H1 (cell line): ENCODE results near the gene BBX. TPM values are rescaled to one million over a fixed set of nuclear protein-coding genes. Genes with fewer than 3 reads are reported as not detected.
A peak's percentile ranks its signal among the peaks of the same experiment; 100 is the strongest.

Experiments
- CTCF ChIA-PET: fragments of 300-600 bp; sonication (Branson Sonifier 250); formaldehyde crosslinking; loops from one replicate; lab custom pipeline; 2021; ENCODE audit not compliant: partially characterized antibody; lab: Charles Lee
- POLR2A ChIA-PET: fragments of 300-600 bp; sonication (Branson Sonifier 250); formaldehyde crosslinking; loops from one replicate; lab custom pipeline; 2021; ENCODE audit warnings: inconsistent platforms; ENCODE audit not compliant: partially characterized antibody; lab: Charles Lee
- DNase-seq, 2 experiments: peaks; one replicate each; pipeline versions ENCODE4 v3.0.0 to v3.0.0-alpha.2; 2010 to 2022; ENCODE audit warnings: low spot score in 2 of 2, low read depth in 1 of 2, mixed read lengths in 1 of 2
- FAIRE-seq: peaks from 2 replicates; lab custom pipeline; 2011; peaks lifted over from hg19 to GRCh38; lab: Jason Lieb, UNC
- H2AFZ ChIP-seq: 2 replicates; pipeline ENCODE4 v1.8.1; 2012; ENCODE audit warnings: low read length, inconsistent platforms
- H2AK5ac ChIP-seq: 2 replicates; pipeline ENCODE4 v1.6.1; 2013; ENCODE audit warnings: low read depth, low read length
- H2BK120ac ChIP-seq: replicated peaks from 2 replicates; pipeline ENCODE3; 2013; ENCODE audit warnings: low read depth, low read length, inconsistent platforms
- H2BK12ac ChIP-seq: 2 replicates; pipeline ENCODE4 v1.6.1; 2013; ENCODE audit warnings: low read depth, low read length
- H2BK15ac ChIP-seq: 2 replicates; pipeline ENCODE4 v1.6.1; 2013; ENCODE audit warnings: low read length
- H2BK20ac ChIP-seq: 2 replicates; pipeline ENCODE4 v1.6.1; 2013; ENCODE audit warnings: low read length
- H2BK5ac ChIP-seq: 2 replicates; pipeline ENCODE4 v1.6.1; 2013; ENCODE audit warnings: low read depth, low read length
- H3K14ac ChIP-seq: 2 replicates; pipeline ENCODE4 v1.6.1; 2013; ENCODE audit warnings: inconsistent platforms; ENCODE audit not compliant: insufficient read length
- H3K18ac ChIP-seq: 2 replicates; pipeline ENCODE4 v1.6.1; 2013; ENCODE audit warnings: low read length; ENCODE audit errors: extremely low read depth
- H3K23ac ChIP-seq: 2 replicates; pipeline ENCODE4 v1.6.1; 2013; ENCODE audit warnings: inconsistent platforms; ENCODE audit not compliant: insufficient read length
- H3K23me2 ChIP-seq: 2 replicates; pipeline ENCODE4 v1.6.1; 2013; ENCODE audit warnings: low read depth, low read length
- H3K27ac ChIP-seq: 2 replicates; pipeline ENCODE4 v1.6.1; 2011; ENCODE audit warnings: low read depth, low read length, inconsistent platforms
- H3K27me3 ChIP-seq, 4 experiments: replicated peaks in 1 of 4; 1 replicate in 1 of 4; 2 replicates in 3 of 4; pipeline versions ENCODE4 v1.6.1 to v1.8.1; 2011 to 2013; ENCODE audit warnings: low read length in 3 of 4, mild to moderate bottlenecking in 3 of 4, inconsistent platforms in 2 of 4, mixed read lengths in 2 of 4, moderate library complexity in 1 of 4; ENCODE audit not compliant: control insufficient read depth in 3 of 4, insufficient read depth in 3 of 4; ENCODE audit errors: extremely low read depth in 1 of 4
- H3K36me3 ChIP-seq, 4 experiments: 2 replicates each; pipeline versions ENCODE4 v1.6.1 to v1.8.1; 2011 to 2013; ENCODE audit warnings: mild to moderate bottlenecking in 4 of 4, low read length in 3 of 4, moderate library complexity in 2 of 4, control low read depth in 1 of 4, inconsistent platforms in 1 of 4; ENCODE audit not compliant: insufficient read depth in 4 of 4, control insufficient read depth in 2 of 4
- H3K4ac ChIP-seq: replicated peaks from 2 replicates; pipeline ENCODE3; 2013; ENCODE audit warnings: low read length, low read depth, mixed read lengths, inconsistent platforms; ENCODE audit not compliant: insufficient read length
- H3K4me1 ChIP-seq, 4 experiments: replicated peaks in 1 of 4; 1 replicate in 1 of 4; 2 replicates in 3 of 4; pipeline versions ENCODE4 v1.6.1 to v1.8.1; 2011 to 2013; ENCODE audit warnings: low read length in 3 of 4, inconsistent platforms in 2 of 4, mixed read lengths in 1 of 4; ENCODE audit not compliant: insufficient read depth in 4 of 4, control insufficient read depth in 3 of 4
- H3K4me2 ChIP-seq, 2 experiments: 2 replicates each; pipeline versions ENCODE4 v1.6.1 to v1.8.1; 2011 to 2013; ENCODE audit warnings: low read depth in 2 of 2, low read length in 2 of 2, control low read depth in 1 of 2, inconsistent platforms in 1 of 2, mild to moderate bottlenecking in 1 of 2; ENCODE audit not compliant: insufficient read depth in 1 of 2
- H3K4me3 ChIP-seq, 4 experiments: fragments of 200-600, 300-600 bp in 1 of 4; sonication (generic), shearing (Covaris generic), sonication (Bioruptor Twin) in 1 of 4; 2 replicates each; pipeline versions ENCODE4 v1.5.1 to v1.8.1; 2011 to 2016; ENCODE audit warnings: low read length in 4 of 4, low read depth in 3 of 4, control low read depth in 2 of 4, inconsistent platforms in 2 of 4, mild to moderate bottlenecking in 2 of 4, mixed read lengths in 1 of 4, moderate library complexity in 1 of 4; ENCODE audit not compliant: insufficient read depth in 2 of 4; ENCODE audit errors: extremely low read depth in 1 of 4
- H3K56ac ChIP-seq: replicated peaks from 2 replicates; pipeline ENCODE3; 2013; ENCODE audit warnings: low read depth, mild to moderate bottlenecking, mixed read lengths, low read length, inconsistent platforms; ENCODE audit not compliant: insufficient read length
- H3K79me1 ChIP-seq: 2 replicates; pipeline ENCODE4 v1.6.1; 2013; ENCODE audit warnings: low read depth, low read length, control low read depth
- H3K79me2 ChIP-seq, 2 experiments: 2 replicates each; pipeline versions ENCODE4 v1.6.1 to v1.8.1; 2012 to 2013; ENCODE audit warnings: low read length in 2 of 2, mild to moderate bottlenecking in 2 of 2, inconsistent platforms in 1 of 2; ENCODE audit not compliant: insufficient read depth in 2 of 2, control insufficient read depth in 1 of 2
- H3K9ac ChIP-seq, 4 experiments: replicated peaks in 1 of 4; 1 replicate in 1 of 4; 2 replicates in 3 of 4; pipeline versions ENCODE4 v1.6.1 to v1.8.1; 2011 to 2013; ENCODE audit warnings: low read depth in 3 of 4, low read length in 3 of 4, control low read depth in 2 of 4, mild to moderate bottlenecking in 2 of 4, moderate library complexity in 2 of 4, inconsistent platforms in 1 of 4; ENCODE audit errors: extremely low read depth in 1 of 4
- H3K9me3 ChIP-seq, 2 experiments: 2 replicates each; pipeline versions ENCODE4 v1.6.1 to v1.8.1; 2012 to 2013; ENCODE audit warnings: mild to moderate bottlenecking in 2 of 2, moderate library complexity in 2 of 2, control low read depth in 1 of 2, inconsistent platforms in 1 of 2, low read depth in 1 of 2, low read length in 1 of 2, mixed read lengths in 1 of 2; ENCODE audit not compliant: insufficient read depth in 2 of 2
- H4K20me1 ChIP-seq, 2 experiments: replicated peaks in 1 of 2; 2 replicates each; pipeline versions ENCODE3 to v1.8.1; 2011 to 2013; ENCODE audit warnings: inconsistent platforms in 2 of 2, low read length in 2 of 2, mild to moderate bottlenecking in 1 of 2; ENCODE audit not compliant: insufficient read depth in 2 of 2, control insufficient read depth in 1 of 2
- H4K5ac ChIP-seq: 2 replicates; pipeline ENCODE4 v1.6.1; 2013; ENCODE audit warnings: low read length, low read depth, mixed read lengths, inconsistent platforms; ENCODE audit not compliant: insufficient read length
- H4K8ac ChIP-seq: 2 replicates; pipeline ENCODE4 v1.8.0; 2013; ENCODE audit warnings: mild to moderate bottlenecking, moderate library complexity, low read length, inconsistent platforms; ENCODE audit not compliant: insufficient read depth; ENCODE audit errors: extremely low read depth
- H4K91ac ChIP-seq: replicated peaks from 2 replicates; pipeline ENCODE3; 2013; ENCODE audit warnings: low read length, mixed read lengths, inconsistent platforms; ENCODE audit not compliant: insufficient read length
- KDM1A ChIP-seq: fragments of 200-600, 300-600 bp; sonication (generic); IDR thresholded peaks from 2 replicates; pipeline ENCODE4 v1.7.1; 2016; ENCODE audit warnings: mild to moderate bottlenecking, low read length, borderline replicate concordance
- POLR2A ChIP-seq, 2 experiments: IDR thresholded peaks; 1 replicate in 1 of 2; 2 replicates in 1 of 2; pipeline ENCODE4 v1.6.1; 2011; ENCODE audit warnings: low read depth in 2 of 2, low read length in 2 of 2, mild to moderate bottlenecking in 2 of 2; ENCODE audit errors: control extremely low read depth in 1 of 2
- SIRT6 ChIP-seq: IDR thresholded peaks from one replicate; pipeline ENCODE4 v1.7.1; 2012; ENCODE audit warnings: low read length, inconsistent platforms
- TBP ChIP-seq: IDR thresholded peaks from 2 replicates; pipeline ENCODE4 v1.6.1; 2011; ENCODE audit warnings: low read depth, low read length, improper control_type of control experiment
- ZNF274 ChIP-seq: IDR thresholded peaks from 2 replicates; pipeline ENCODE4 v1.7.0; 2012; ENCODE audit warnings: low read length, borderline replicate concordance; ENCODE audit errors: extremely low read depth
- WGBS, 2 experiments: shearing (Covaris generic) in 1 of 2; methylation state at CpG; one replicate each; pipeline versions ENCODE4 v1.1.6 to v1.1.7; 2013 to 2015; ENCODE audit warnings: low lambda C conversion rate in 2 of 2, mixed read lengths in 2 of 2, inconsistent platforms in 1 of 2, low coverage in 1 of 2, missing lambda C conversion rate in 1 of 2; ENCODE audit not compliant: insufficient replicate concordance in 2 of 2, insufficient coverage in 1 of 2, insufficient read length in 1 of 2; ENCODE audit errors: extremely low coverage in 1 of 2, missing lambda C conversion rate in 1 of 2; 5-methylcytosine and 5-hydroxymethylcytosine counted together
- polyA plus RNA-seq, 7 experiments: library from polyadenylated mRNA; depleted of rRNA in 3 of 7; stranded (reverse) in 5 of 7; unstranded in 2 of 7; fragments of >200 nt in 5 of 7; fragments of 200-250 nt in 2 of 7; gene quantifications; 1 replicate in 5 of 7; 2 replicates in 1 of 7; 4 replicates in 1 of 7; pipeline versions ENCODE4 v1.2.1 to v1.2.3, GENCODE V29; 2011 to 2013; ENCODE audit warnings: missing spikeins in 2 of 7, mixed read lengths in 2 of 7
- total RNA-seq: library from RNA; stranded (reverse); fragmentation: NEBNext Ultra II Directional; extraction: Animal tissue kit (Norgen Biotek cat#: 25700); gene quantifications from 2 replicates; pipeline ENCODE4 v1.2.1, GENCODE V29; 2021

The BBX gene
- total and polyA plus RNA-seq, 2 of the 8 experiments (the other 6 are each of a cell fraction or from before 2014, with no cell fraction given) = 11.0 to 42.5 TPM

GRCh38 chr3:107612664-107613084 lies 89.9 kb downstream of the BBX start:
- H2BK12ac ChIP-seq = no peak overlapping the region
- H3K36me3 ChIP-seq = no peaks in the 10 kb centered on the region
- no peak overlapping the region for H3K4me3 ChIP-seq
- no peak overlapping the region for H2BK5ac ChIP-seq
- no peak overlapping the region for H4K91ac ChIP-seq
- H3K23ac ChIP-seq = no peak overlapping the region
- no peak for FAIRE-seq
- DNase-seq = no peak
- H4K20me1 ChIP-seq = peaks cover 1 to 2% of the 10 kb centered on the region in 2 experiments
- H2AFZ ChIP-seq = no peak overlapping the region
- H4K8ac ChIP-seq = no peak overlapping the region
- no peak overlapping the region for H2BK120ac ChIP-seq
- no peak overlapping the region for H2BK20ac ChIP-seq
- POLR2A ChIA-PET = no interaction called here
- 100% methylated on average over 2 of the region's 2 CpGs; no CpG with 5 or more reads in 1 of the 2 experiments for WGBS, 2 experiments
- H3K27me3 ChIP-seq = no peaks in the 10 kb centered on the region
- H3K14ac ChIP-seq = no peak overlapping the region
- no peaks in the 10 kb centered on the region for H3K79me1 ChIP-seq
- H3K23me2 ChIP-seq = no peaks in the 10 kb centered on the region
- H3K9me3 ChIP-seq = no peaks in the 10 kb centered on the region
- no peaks in the 10 kb centered on the region for H3K4me1 ChIP-seq
- no peak overlapping the region for H2BK15ac ChIP-seq
- no peak overlapping the region for H3K9ac ChIP-seq
- H3K18ac ChIP-seq = no peak overlapping the region
- 0 out of 2 replicates have a peak overlapping the region, but pooled peaks have one; percentile 29 for H2AK5ac ChIP-seq
- CTCF ChIA-PET = interaction anchor here (1.0 to 1.1 kb wide), 3 partner anchors 9 to 38 kb away, joined by 3 to 5 read pairs (median 4); no protein-coding TSS in a partner anchor
- no peak overlapping the region for H3K4ac ChIP-seq
- no peak overlapping the region for H3K56ac ChIP-seq
- H3K27ac ChIP-seq = no peak overlapping the region
- H3K79me2 ChIP-seq = peaks cover 0 to 49% of the 10 kb centered on the region in 2 experiments; a peak in 2 of 4 replicates
- H3K4me2 ChIP-seq = no peak overlapping the region
- no peak overlapping the region for H4K5ac ChIP-seq
- TF ChIP-seq ZNF274 = no peak
- TF ChIP-seq TBP = no peak
- no peak for TF ChIP-seq KDM1A
- TF ChIP-seq POLR2A (IDR thresholded peaks at IDR 0.05; ENCODE audit: control extremely low read depth in 1 of 2, low read depth in 2 of 2, low read length in 2 of 2) = no peak
- no peak for TF ChIP-seq SIRT6
- TF ChIP-seq, all 59 proteins: peak for 0
